Measurements from ENCODE around the gene ARHGAP40.

Gene ARHGAP40

GRCh38 chr20:38658879-38659596 lies 57.4 kb downstream of the ARHGAP40 start:
- peak in 1 of 2 experiments; percentile 53 for DNase-seq

- DNase-seq: no peak
Measured at GRCh38 chr20:38659597-38659880, 57.9 kb downstream of the ARHGAP40 start.

- DNase-seq: no peak
Measured at GRCh38 chr20:38660429-38660828, 58.8 kb downstream of the ARHGAP40 start.

GRCh38 chr20:38663660-38664059 lies 62.1 kb downstream of the ARHGAP40 start:
- DNase-seq: no peak

- DNase-seq: no peak
Measured at GRCh38 chr20:38664284-38664683, 62.7 kb downstream of the ARHGAP40 start.

- peak in 1 of 2 experiments; percentile 28 for DNase-seq
Measured at GRCh38 chr20:38665094-38665493, 63.5 kb downstream of the ARHGAP40 start.

GRCh38 chr20:38665506-38666285 lies 64.1 kb downstream of the ARHGAP40 start:
- no peak for DNase-seq

- DNase-seq: no peak
Measured at GRCh38 chr20:38667417-38667956, 65.9 kb downstream of the ARHGAP40 start.

GRCh38 chr20:38669688-38670087 lies 68.1 kb downstream of the ARHGAP40 start:
- no peak for DNase-seq

- DNase-seq: no peak
Measured at GRCh38 chr20:38670786-38671185, 69.2 kb downstream of the ARHGAP40 start.

- no peak for DNase-seq
Measured at GRCh38 chr20:38671186-38671585, 69.6 kb downstream of the ARHGAP40 start.

GRCh38 chr20:38671701-38672292 lies 70.2 kb downstream of the ARHGAP40 start:
- no peak for DNase-seq

GRCh38 chr20:38672504-38672903 lies 70.9 kb downstream of the ARHGAP40 start:
- no peak for DNase-seq

- DNase-seq: no peak
Measured at GRCh38 chr20:38673261-38673660, 71.7 kb downstream of the ARHGAP40 start.

- peak; percentile 51 to 55 for DNase-seq
Measured at GRCh38 chr20:38673725-38674091, 72.1 kb downstream of the ARHGAP40 start.

- DNase-seq: peak; percentile 54 to 73
Measured at GRCh38 chr20:38674092-38674764, 72.6 kb downstream of the ARHGAP40 start.

- no peak for DNase-seq
Measured at GRCh38 chr20:38674765-38675133, 73.1 kb downstream of the ARHGAP40 start.

GRCh38 chr20:38676576-38676975 lies 75.0 kb downstream of the ARHGAP40 start:
- DNase-seq: no peak

GRCh38 chr20:38680500-38681306 lies 79.1 kb downstream of the ARHGAP40 start:
- no peak for DNase-seq

GRCh38 chr20:38685271-38685670 lies 83.7 kb downstream of the ARHGAP40 start:
- DNase-seq: no peak

GRCh38 chr20:38685853-38686473 lies 84.4 kb downstream of the ARHGAP40 start:
- DNase-seq: no peak
